Measurements from ENCODE around the gene AKAP7. TPM values are rescaled to one million over a fixed set of nuclear protein-coding genes. Genes with fewer than 3 reads are reported as not detected.
"Not testable (repeated sequence)": the region's sequence is repeated elsewhere in the genome, so short reads cannot be mapped to it uniquely, and the experiment has no call there.

Gene AKAP7
- polyA plus RNA-seq, 12 donors: 12.6 to 46.6 (median 15.2) TPM; not detected in 1

- peak; percentile 17 for DNase-seq
These were observed 116.4 kb downstream of the AKAP7 start for GRCh38 chr6:131251590-131252199.

- DNase-seq: no peak
These were observed 120.2 kb downstream of the AKAP7 start for GRCh38 chr6:131255434-131255833.

GRCh38 chr6:131255911-131256310 lies 120.6 kb downstream of the AKAP7 start:
- DNase-seq: no peak

GRCh38 chr6:131257104-131257503 lies 121.8 kb downstream of the AKAP7 start:
- DNase-seq: no peak

DNA sequence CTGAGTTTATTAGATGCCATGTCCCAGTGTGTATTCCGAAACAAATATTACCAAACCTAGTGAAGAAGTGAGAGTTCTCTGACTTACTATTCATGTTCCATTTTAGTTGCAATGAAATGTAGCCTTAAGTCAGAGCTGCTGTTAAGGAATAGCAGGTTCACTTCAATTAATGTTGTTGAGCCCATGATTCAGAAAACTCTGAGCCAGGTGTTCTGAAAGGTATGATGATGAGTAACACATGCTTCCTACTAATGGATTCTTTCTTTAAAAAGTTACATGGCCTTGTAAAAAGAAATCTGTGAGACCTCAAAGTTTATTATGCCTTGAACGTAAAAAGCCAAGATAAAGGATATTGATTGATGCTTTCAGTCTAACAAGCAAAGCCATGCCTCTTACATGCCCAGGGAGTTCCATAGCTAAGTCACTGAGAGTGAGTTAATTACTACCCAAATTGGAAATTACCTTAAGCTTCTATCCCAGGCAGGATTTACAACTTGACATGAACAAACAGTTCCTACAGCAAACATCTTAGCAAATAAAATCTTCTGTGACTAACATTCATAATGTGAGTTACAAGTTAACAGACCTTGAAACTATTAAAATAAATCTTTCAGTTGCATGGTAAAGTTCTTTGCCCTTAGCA lies 122.9 kb downstream of the AKAP7 start:
- DNase-seq: no peak

GRCh38 chr6:131258816-131259476 lies 123.7 kb downstream of the AKAP7 start:
- DNase-seq: no peak

GRCh38 chr6:131260960-131261359 lies 125.7 kb downstream of the AKAP7 start:
- not testable (repeated sequence) for DNase-seq

GRCh38 chr6:131262060-131262459 lies 126.8 kb downstream of the AKAP7 start:
- DNase-seq: no peak

GRCh38 chr6:131265939-131266338 lies 130.7 kb downstream of the AKAP7 start:
- DNase-seq: no peak

GRCh38 chr6:131268303-131268702 lies 133.0 kb downstream of the AKAP7 start:
- no peak for DNase-seq

DNA sequence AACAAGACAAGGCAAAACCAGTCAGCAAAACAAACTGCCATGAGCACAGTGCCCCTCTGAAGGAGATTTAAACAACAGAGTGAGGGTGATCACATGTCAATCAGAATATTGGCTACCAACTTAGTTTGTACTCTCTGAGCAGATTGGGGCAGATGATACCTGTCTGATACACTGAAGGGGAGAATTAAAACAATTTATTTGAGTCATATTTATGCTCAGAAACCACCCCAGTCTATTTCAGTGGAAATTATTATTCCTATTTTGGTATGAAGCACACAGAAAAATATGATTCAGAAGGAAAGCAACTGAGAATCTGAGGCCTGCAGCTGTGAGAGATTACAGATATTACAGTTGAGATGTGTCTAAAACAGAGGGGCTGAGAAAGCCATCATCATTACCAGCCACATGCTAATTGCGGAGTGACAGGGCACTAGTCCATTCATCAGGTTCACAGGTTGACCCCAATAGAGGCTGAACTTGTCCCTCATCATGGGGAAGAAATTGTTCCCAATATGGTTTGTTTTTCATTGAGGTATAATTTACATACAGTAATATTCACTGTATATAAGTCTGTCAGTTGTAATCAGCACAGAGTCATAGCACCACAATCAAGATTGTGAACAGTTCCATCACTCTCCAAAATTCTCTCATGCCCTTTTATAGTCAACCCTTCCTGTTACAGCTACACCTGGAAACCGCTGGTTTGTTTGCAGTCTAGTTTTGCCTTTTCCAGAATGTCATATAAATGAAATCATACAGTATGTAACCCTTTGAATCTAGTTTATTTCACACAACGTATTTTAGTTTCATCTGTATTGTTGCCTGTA lies 134.5 kb downstream of the AKAP7 start:
- DNase-seq: no peak

GRCh38 chr6:131270534-131270933 lies 135.3 kb downstream of the AKAP7 start:
- DNase-seq: no peak

DNA sequence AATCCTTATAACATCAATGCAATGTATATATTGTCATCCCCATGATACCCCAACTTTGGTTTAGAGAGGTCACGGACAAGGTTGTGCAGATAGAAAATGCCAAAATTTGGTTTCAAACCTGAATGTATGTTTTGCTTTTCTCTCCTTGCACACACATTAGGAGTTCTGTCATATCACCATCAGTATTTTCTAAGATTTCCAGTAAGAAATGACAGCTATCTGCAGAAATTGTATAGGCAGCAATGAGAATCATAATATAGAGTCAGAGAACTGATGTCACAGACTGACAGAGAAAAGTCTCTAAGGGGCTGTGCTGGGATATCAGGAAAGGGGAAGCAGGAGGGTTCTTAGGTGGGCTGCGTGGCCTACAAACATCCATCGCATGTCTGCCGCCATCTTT lies 140.0 kb downstream of the AKAP7 start:
- DNase-seq: no peak

GRCh38 chr6:131277591-131277990 lies 142.3 kb downstream of the AKAP7 start:
- no peak for DNase-seq

- peak; percentile 33 for DNase-seq
These were observed 146.4 kb downstream of the AKAP7 start for GRCh38 chr6:131281471-131282270.

DNA sequence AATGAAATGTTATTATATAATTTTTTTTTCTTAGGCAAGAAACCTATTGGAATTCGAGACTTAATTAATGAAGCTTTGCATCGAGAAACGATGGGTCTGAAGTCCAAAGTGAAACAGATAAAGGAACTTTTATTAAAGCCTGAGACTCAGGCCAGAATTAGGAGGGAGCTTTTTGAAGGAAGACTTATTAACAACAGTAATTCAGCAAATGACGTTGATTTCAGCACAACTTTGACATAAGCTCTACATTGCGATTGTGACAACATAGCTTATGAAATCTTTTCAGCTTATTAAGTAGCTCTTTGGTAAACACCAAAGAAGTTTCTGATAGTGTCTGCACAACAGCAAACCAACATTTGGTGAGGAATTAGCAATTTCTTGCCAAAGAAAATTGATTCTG lies 147.1 kb downstream of the AKAP7 start:
- DNase-seq: no peak

GRCh38 chr6:131283466-131284175 lies 148.4 kb downstream of the AKAP7 start:
- DNase-seq: no peak

- DNase-seq: peak; percentile 35
These were observed 150.3 kb downstream of the AKAP7 start for GRCh38 chr6:131285548-131285947.

DNA sequence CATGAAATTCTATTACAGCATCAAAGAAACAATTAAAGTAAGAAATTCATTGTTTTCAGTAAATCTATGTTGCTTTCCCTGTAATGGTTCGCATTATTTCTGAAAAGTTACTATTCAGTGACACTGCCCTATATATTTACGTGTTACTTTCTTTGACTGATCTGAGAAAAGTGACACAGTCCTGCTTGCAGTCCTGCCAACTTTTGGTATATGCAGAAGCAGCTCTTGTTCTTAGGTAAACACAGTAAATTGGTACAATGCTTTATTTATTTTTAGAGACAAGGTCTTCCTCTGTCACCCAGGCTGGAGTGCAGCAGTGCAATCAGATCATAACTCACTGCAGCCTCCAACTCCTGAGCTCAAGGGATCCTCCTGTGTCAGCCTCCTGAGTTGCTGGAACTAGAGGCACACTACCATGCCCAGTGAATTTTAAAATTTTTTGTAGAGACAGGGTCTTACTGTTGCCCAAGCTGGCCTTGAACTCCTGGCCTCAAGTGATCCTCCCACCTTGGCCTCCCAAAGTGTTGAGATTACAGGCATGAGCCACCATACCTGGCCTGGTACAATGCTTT lies 151.3 kb downstream of the AKAP7 start:
- no peak for DNase-seq

DNA sequence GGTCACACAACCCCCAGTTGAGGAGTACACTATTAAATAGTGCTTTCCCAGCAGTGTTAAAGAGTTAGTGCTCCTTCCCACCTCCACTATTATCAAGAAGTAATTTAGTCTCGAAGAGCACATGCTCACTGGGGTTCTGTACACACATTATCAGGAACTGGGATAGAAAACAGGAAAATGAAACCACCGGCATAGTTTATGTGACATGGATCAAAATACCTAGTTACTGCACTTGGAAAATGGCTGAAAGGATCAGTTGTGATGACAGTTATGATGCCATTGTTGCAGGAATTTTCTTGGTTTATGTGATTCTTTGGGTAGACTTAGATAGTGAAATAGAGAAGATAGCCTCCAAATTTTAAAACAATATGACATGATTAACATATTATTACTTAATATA lies 152.9 kb downstream of the AKAP7 start:
- DNase-seq: no peak
